ENCODE measurements around the gene IGBP1. TPM values are rescaled to one million over a fixed set of nuclear protein-coding genes. Genes with fewer than 3 reads are reported as not detected.

IGBP1 gene
- total and polyA plus RNA-seq, 10 of the 15 experiments (the other 5 are each of a cell fraction or from before 2014, with no cell fraction given): 29.7 to 120 (median 58.7) TPM

DNA sequence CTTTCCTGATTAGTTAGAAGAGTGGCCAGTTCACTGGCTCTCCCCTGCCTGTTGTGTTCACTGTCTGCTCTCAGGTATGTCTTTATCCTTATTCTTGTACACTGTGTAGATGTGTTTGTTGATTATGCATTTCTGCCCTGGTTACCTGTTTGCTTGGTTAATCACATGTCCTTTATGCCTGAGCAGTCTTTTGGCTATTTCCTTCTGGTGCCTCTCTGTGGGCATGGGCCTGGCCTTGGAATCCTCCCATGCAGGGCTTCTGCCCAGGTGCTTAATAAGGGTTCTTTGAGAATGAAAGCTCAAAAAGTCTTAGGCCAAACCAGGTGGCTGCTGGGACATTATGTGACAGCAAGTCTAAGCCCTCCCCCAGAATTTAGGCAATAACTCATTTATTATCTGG lies 44.5 kb upstream of the IGBP1 start (continued):
- TF ChIP-seq, protein P1, sequence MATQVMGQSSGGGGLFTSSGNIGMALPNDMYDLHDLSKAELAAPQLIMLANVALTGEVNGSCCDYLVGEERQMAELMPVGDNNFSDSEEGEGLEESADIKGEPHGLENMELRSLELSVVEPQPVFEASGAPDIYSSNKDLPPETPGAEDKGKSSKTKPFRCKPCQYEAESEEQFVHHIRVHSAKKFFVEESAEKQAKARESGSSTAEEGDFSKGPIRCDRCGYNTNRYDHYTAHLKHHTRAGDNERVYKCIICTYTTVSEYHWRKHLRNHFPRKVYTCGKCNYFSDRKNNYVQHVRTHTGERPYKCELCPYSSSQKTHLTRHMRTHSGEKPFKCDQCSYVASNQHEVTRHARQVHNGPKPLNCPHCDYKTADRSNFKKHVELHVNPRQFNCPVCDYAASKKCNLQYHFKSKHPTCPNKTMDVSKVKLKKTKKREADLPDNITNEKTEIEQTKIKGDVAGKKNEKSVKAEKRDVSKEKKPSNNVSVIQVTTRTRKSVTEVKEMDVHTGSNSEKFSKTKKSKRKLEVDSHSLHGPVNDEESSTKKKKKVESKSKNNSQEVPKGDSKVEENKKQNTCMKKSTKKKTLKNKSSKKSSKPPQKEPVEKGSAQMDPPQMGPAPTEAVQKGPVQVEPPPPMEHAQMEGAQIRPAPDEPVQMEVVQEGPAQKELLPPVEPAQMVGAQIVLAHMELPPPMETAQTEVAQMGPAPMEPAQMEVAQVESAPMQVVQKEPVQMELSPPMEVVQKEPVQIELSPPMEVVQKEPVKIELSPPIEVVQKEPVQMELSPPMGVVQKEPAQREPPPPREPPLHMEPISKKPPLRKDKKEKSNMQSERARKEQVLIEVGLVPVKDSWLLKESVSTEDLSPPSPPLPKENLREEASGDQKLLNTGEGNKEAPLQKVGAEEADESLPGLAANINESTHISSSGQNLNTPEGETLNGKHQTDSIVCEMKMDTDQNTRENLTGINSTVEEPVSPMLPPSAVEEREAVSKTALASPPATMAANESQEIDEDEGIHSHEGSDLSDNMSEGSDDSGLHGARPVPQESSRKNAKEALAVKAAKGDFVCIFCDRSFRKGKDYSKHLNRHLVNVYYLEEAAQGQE (IDR thresholded peaks at IDR 0.05; ENCODE audit: low read depth, low read length): no peak
- TF ChIP-seq CREB1 (IDR thresholded peaks at IDR 0.05; ENCODE audit: low read depth): no peak
- TF ChIP-seq NFYA (IDR thresholded peaks at IDR 0.05; ENCODE audit: borderline replicate concordance, low read depth, low read length): no peak
- TF ChIP-seq BACH1 (IDR thresholded peaks at IDR 0.05; ENCODE audit: borderline replicate concordance): no peak
- TF ChIP-seq BHLHE40 (IDR thresholded peaks at IDR 0.05; ENCODE audit: borderline replicate concordance in 1 of 2, low read depth in 2 of 2, low read length in 1 of 2): no peak

DNA sequence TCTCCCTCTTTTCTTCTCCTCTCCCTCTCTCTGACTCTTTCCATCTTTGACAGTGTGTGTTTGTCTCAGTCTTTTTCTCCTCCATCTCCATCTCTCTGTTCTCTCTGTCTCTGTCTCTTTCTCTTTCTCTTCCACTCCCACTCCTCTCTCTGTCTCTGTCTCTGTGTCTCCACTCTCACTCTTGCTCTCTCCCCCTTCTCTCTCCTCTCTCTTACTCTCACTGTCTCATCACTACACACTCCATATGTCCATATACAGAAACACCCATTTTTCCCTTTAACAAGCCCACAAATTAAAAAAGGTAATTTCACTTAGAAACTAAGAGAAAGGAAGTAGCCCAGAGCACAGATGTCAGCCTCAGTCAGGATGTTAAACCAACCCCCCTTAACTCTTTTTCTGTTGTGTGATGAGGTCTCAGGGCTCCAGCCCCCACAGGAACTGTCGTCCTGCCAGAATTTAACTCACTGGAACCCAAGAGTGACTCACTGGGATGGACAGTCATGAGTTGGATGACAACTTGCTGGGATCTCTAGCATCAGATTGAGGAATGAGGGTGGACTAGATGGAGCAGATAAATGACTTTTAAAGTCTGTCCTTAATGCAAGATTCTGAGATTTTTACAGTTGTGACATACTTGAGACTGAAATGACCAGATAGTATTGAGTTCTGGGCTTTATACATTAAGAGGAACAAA lies 43.5 kb upstream of the IGBP1 start:
- WGBS (ENCODE audit: insufficient coverage, insufficient replicate concordance, low lambda C conversion rate, missing lambda C conversion rate): 0% methylated on average over 1 of the region's 1 CpG
- ChIA-PET CTCF (no interaction called here), RAD21 (ENCODE audit: unreplicated experiment) (no interaction called here), SMC1A (ENCODE audit: uncharacterized antibody, unreplicated experiment) (no interaction called here), POLR2A (no interaction called here)
- H3K27ac ChIP-seq (ENCODE audit: control insufficient read depth, insufficient read depth): no peak overlapping the region
- no peaks in the 10 kb centered on the region for H3K79me2 ChIP-seq (ENCODE audit: control insufficient read depth, insufficient read depth, low read length)
- ATAC-seq (no peak), FAIRE-seq (no peak), DNase-seq (ENCODE audit: low read depth, low spot score) (no peak)
- H3K27me3 ChIP-seq (replicated peaks in 1 of 2; ENCODE audit: control insufficient read depth in 2 of 2, insufficient read depth in 2 of 2, low read length in 1 of 2): no peaks in the 10 kb centered on the region
- H3K9me3 ChIP-seq (replicated peaks; ENCODE audit: control insufficient read depth, insufficient read depth, low read length): no peaks in the 10 kb centered on the region
- H3K4me2 ChIP-seq (ENCODE audit: control insufficient read depth, insufficient read depth): no peak overlapping the region
- no peak overlapping the region for H3K4me3 ChIP-seq
- BruUV-seq (replicated peaks): no TSS peak
- H3K4me1 ChIP-seq (ENCODE audit: control insufficient read depth, insufficient read depth, low read length): no peaks in the 10 kb centered on the region
- intact Hi-C loops (cut with micrococcal nuclease; ENCODE audit: unreplicated experiment): no loop called here
- H2AFZ ChIP-seq (ENCODE audit: control insufficient read depth, low read depth, low read length): no peak overlapping the region
- in situ Hi-C loops (cut with MboI): no loop called here
- no peaks in the 10 kb centered on the region for H3K36me3 ChIP-seq (ENCODE audit: control insufficient read depth in 2 of 2, insufficient read depth in 2 of 2, low read length in 1 of 2)
- no peaks in the 10 kb centered on the region for H4K20me1 ChIP-seq (ENCODE audit: control insufficient read depth, insufficient read depth)
- H3K9ac ChIP-seq (ENCODE audit: control insufficient read depth, insufficient read depth, low read length): no peak overlapping the region
- TF ChIP-seq POLR2AphosphoS2 (IDR thresholded peaks at IDR 0.05; ENCODE audit: low read depth, low read length) (no peak), NBN (IDR thresholded peaks at IDR 0.05) (no peak), SMARCA5 (IDR thresholded peaks at IDR 0.05) (no peak), ZNF207 (IDR thresholded peaks at IDR 0.05; ENCODE audit: borderline replicate concordance) (no peak), ZBTB4 (CRISPR knock-in tag; IDR thresholded peaks at IDR 0.05) (no peak), TARDBP (IDR thresholded peaks at IDR 0.05; ENCODE audit: borderline replicate concordance) (no peak), JUNB (IDR thresholded peaks at IDR 0.05) (no peak), MXI1 (IDR thresholded peaks at IDR 0.05; ENCODE audit: low read depth, low read length) (no peak), SMAD5 (IDR thresholded peaks at IDR 0.05; ENCODE audit: low read depth) (no peak), ESRRA (IDR thresholded peaks at IDR 0.05; ENCODE audit: low read length) (no peak)
- TF ChIP-seq, protein P2, sequence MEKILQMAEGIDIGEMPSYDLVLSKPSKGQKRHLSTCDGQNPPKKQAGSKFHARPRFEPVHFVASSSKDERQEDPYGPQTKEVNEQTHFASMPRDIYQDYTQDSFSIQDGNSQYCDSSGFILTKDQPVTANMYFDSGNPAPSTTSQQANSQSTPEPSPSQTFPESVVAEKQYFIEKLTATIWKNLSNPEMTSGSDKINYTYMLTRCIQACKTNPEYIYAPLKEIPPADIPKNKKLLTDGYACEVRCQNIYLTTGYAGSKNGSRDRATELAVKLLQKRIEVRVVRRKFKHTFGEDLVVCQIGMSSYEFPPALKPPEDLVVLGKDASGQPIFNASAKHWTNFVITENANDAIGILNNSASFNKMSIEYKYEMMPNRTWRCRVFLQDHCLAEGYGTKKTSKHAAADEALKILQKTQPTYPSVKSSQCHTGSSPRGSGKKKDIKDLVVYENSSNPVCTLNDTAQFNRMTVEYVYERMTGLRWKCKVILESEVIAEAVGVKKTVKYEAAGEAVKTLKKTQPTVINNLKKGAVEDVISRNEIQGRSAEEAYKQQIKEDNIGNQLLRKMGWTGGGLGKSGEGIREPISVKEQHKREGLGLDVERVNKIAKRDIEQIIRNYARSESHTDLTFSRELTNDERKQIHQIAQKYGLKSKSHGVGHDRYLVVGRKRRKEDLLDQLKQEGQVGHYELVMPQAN (conservative IDR thresholded peaks at IDR 0.05): no peak

All from GM12878 (cell line).